A549 (cell line): ENCODE data around the gene S100A11. TPM values are rescaled to one million over a fixed set of nuclear protein-coding genes. Genes with fewer than 3 reads are reported as not detected.

ENCODE experiments used
- ATAC-seq, 2 experiments: fragments of 200-7000 bp in 1 of 2; fragments of >200 bp in 1 of 2; cut with Nextera tagmentation in 1 of 2; cut with Tn5 transposase in 1 of 2; 3 replicates each; pipeline versions ENCODE4 v1.8.0 to v1.9.1; 2018 to 2020; ENCODE audit warnings: mild to moderate bottlenecking in 1 of 2, moderate library complexity in 1 of 2
- CTCF ChIA-PET: fragments of 300-600 bp; sonication (Branson Sonifier 250); formaldehyde crosslinking; extraction: SDS; loops from one replicate; lab custom pipeline; 2021; ENCODE audit warnings: antibody characterized with exemption, inconsistent platforms; lab: Yijun Ruan, JAX
- POLR2A ChIA-PET: fragments of 350-600 bp; formaldehyde crosslinking; extraction: SDS; loops from one replicate; lab custom pipeline; 2021; ENCODE audit warnings: antibody characterized with exemption, inconsistent platforms; lab: Yijun Ruan, JAX
- DNase-seq, 2 experiments: peaks; one replicate each; pipeline versions ENCODE4 v3.0.0 to v3.0.0-alpha.2; 2011 to 2016; ENCODE audit warnings: low read depth in 1 of 2, low spot score in 1 of 2
- FAIRE-seq: peaks from 2 replicates; lab custom pipeline; 2011; peaks lifted over from hg19 to GRCh38; lab: Jason Lieb, UNC
- H3K27ac ChIP-seq, 2 experiments: fragments of >200 bp; sonication (Bioruptor Twin); formaldehyde crosslinking; 3 replicates each; pipeline ENCODE4 v1.5.1; 2016 to 2017
- H3K4me1 ChIP-seq: fragments of >200 bp; sonication (Bioruptor Twin); formaldehyde crosslinking; 3 replicates; pipeline ENCODE4 v1.6.1; 2016
- H3K4me2 ChIP-seq: fragments of >200 bp; sonication (Bioruptor Twin); formaldehyde crosslinking; 3 replicates; pipeline ENCODE4 v1.6.1; 2016
- H3K4me3 ChIP-seq: fragments of >200 bp; sonication (Bioruptor Twin); formaldehyde crosslinking; 3 replicates; pipeline ENCODE4 v1.5.1; 2016
- H3K9me3 ChIP-seq: fragments of >200 bp; sonication (Bioruptor Twin); formaldehyde crosslinking; 3 replicates; pipeline ENCODE4 v1.6.1; 2016
- CBX2 ChIP-seq: fragments of 200-600 bp; sonication (generic); IDR thresholded peaks from 2 replicates; pipeline ENCODE4 v1.6.1; 2016; ENCODE audit warnings: low read depth, mild to moderate bottlenecking, borderline replicate concordance
- CEBPB ChIP-seq, 2 experiments: fragments of >200 bp in 1 of 2; sonication (Bioruptor Twin) in 1 of 2; formaldehyde crosslinking in 1 of 2; IDR thresholded peaks; 2 replicates each; pipeline ENCODE4 v1.6.1; 2012 to 2016
- CHD2 ChIP-seq: fragments of 150-350 bp; IDR thresholded peaks from 2 replicates; pipeline ENCODE4 v1.6.1; 2014; ENCODE audit warnings: low read length; ENCODE audit not compliant: partially characterized antibody
- CHD4 ChIP-seq: fragments of 200-600 bp; sonication (generic); IDR thresholded peaks from 2 replicates; pipeline ENCODE4 v1.6.1; 2016; ENCODE audit warnings: antibody characterized with exemption, mild to moderate bottlenecking, borderline replicate concordance
- EHF ChIP-seq: fragments of 250-450 bp; sonication (Bioruptor Pico); IDR thresholded peaks from 2 replicates; pipeline ENCODE4 v1.5.0; 2020; ENCODE audit warnings: mild to moderate bottlenecking
- EP300 ChIP-seq, 2 experiments: fragments of >200 bp; sonication (Bioruptor Twin); formaldehyde crosslinking; IDR thresholded peaks; 2 replicates in 1 of 2; 3 replicates in 1 of 2; pipeline ENCODE4 v1.6.1; 2016 to 2017
- HDAC2 ChIP-seq: fragments of 200-600 bp; sonication (generic); IDR thresholded peaks from 2 replicates; pipeline ENCODE4 v1.6.1; 2016
- HEYL ChIP-seq: fragments of 250-450 bp; sonication (Bioruptor Pico); IDR thresholded peaks from 2 replicates; pipeline ENCODE4 v1.8.0; 2021; ENCODE audit warnings: mild to moderate bottlenecking, moderate library complexity
- HOXB5 ChIP-seq: fragments of 250-450 bp; sonication (Bioruptor Pico); IDR thresholded peaks from 2 replicates; pipeline ENCODE4 v1.5.0; 2020; ENCODE audit warnings: mild to moderate bottlenecking, moderate library complexity
- MYC ChIP-seq: IDR thresholded peaks from 2 replicates; pipeline ENCODE4 v1.6.1; 2012; ENCODE audit warnings: mild to moderate bottlenecking, inconsistent platforms, low read length, improper control_type of control experiment, borderline replicate concordance
- NFE2L2 ChIP-seq: fragments of 150-350 bp; conservative IDR thresholded peaks from 2 replicates; pipeline ENCODE4 v1.6.1; 2014; ENCODE audit warnings: low read length
- NPAS2 ChIP-seq: fragments of 250-450 bp; sonication (Bioruptor Pico); IDR thresholded peaks from 2 replicates; pipeline ENCODE4 v1.8.0; 2022; ENCODE audit warnings: mild to moderate bottlenecking, moderate library complexity, borderline replicate concordance
- POLR2AphosphoS2 ChIP-seq: conservative IDR thresholded peaks from 2 replicates; pipeline ENCODE4 v1.6.1; 2012; ENCODE audit warnings: low read length, improper control_type of control experiment, inconsistent platforms
- RAD21 ChIP-seq, 2 experiments: fragments of >200 bp in 1 of 2; sonication (Bioruptor Twin) in 1 of 2; formaldehyde crosslinking in 1 of 2; IDR thresholded peaks in 1 of 2; conservative IDR thresholded peaks in 1 of 2; 2 replicates in 1 of 2; 3 replicates in 1 of 2; pipeline ENCODE4 v1.6.1; 2012 to 2018; ENCODE audit warnings: inconsistent platforms in 1 of 2
- RARB ChIP-seq: fragments of 250-450 bp; sonication (Bioruptor Pico); IDR thresholded peaks from 2 replicates; pipeline ENCODE4 v1.8.0; 2021; ENCODE audit warnings: mild to moderate bottlenecking, moderate library complexity
- RFX5 ChIP-seq: fragments of 450-650 bp; IDR thresholded peaks from 2 replicates; pipeline ENCODE4 v1.7.1; 2014; ENCODE audit warnings: antibody characterized with exemption, mild to moderate bottlenecking, moderate library complexity
- RNF2 ChIP-seq: fragments of 200-600 bp; sonication (generic); IDR thresholded peaks from 2 replicates; pipeline ENCODE4 v1.6.1; 2016; ENCODE audit warnings: low read depth, mild to moderate bottlenecking, antibody characterized with exemption, moderate library complexity, borderline replicate concordance
- SMC3 ChIP-seq: fragments of >200 bp; sonication (Bioruptor Twin); formaldehyde crosslinking; IDR thresholded peaks from 3 replicates; pipeline ENCODE4 v1.6.1; 2018; ENCODE audit warnings: inconsistent platforms
- SREBF2 ChIP-seq: fragments of 450-650 bp; IDR thresholded peaks from 2 replicates; pipeline ENCODE4 v1.6.1; 2014; ENCODE audit warnings: mild to moderate bottlenecking, moderate library complexity
- TFCP2L1 ChIP-seq: fragments of 250-450 bp; sonication (Bioruptor Pico); IDR thresholded peaks from 2 replicates; pipeline ENCODE4 v1.5.0; 2021; ENCODE audit warnings: mild to moderate bottlenecking
- ZSCAN20 ChIP-seq: fragments of 250-450 bp; sonication (Bioruptor Pico); IDR thresholded peaks from 2 replicates; pipeline ENCODE4 v1.8.0; 2022; ENCODE audit warnings: mild to moderate bottlenecking, moderate library complexity
- WGBS: methylation state at CpG from one replicate; pipeline ENCODE4 v1.1.6; 2017; ENCODE audit errors: missing lambda C conversion rate; 5-methylcytosine and 5-hydroxymethylcytosine counted together
- polyA plus RNA-seq, 4 experiments: library from polyadenylated mRNA; depleted of rRNA in 3 of 4; stranded (reverse); fragments of >200 nt; fragmentation: RNase III in 1 of 4; extraction: RNeasy Plus Mini Kit Qiagen cat#74134 plus additional on column Dnase treatment in 1 of 4; gene quantifications; 2 replicates in 3 of 4; 3 replicates in 1 of 4; pipeline ENCODE4 v1.2.3, GENCODE V29; 2011 to 2017
- TF ChIP-seq, protein P1 (sequence below): IDR thresholded peaks from 2 replicates; pipeline ENCODE4 v1.6.1; 2012
- TF ChIP-seq, protein P2 (sequence below): IDR thresholded peaks from 2 replicates; pipeline ENCODE4 v1.6.1; 2012; ENCODE audit warnings: low read depth, borderline replicate concordance
- TF ChIP-seq, protein P3 (sequence below): fragments of >200 bp; sonication (Bioruptor Twin); formaldehyde crosslinking; IDR thresholded peaks from 3 replicates; pipeline ENCODE4 v1.5.1; 2016

S100A11 gene
- polyA plus RNA-seq, 2 of the 4 experiments (the other 2 are of a cell fraction), result 671 to 1,531 TPM

DNA sequence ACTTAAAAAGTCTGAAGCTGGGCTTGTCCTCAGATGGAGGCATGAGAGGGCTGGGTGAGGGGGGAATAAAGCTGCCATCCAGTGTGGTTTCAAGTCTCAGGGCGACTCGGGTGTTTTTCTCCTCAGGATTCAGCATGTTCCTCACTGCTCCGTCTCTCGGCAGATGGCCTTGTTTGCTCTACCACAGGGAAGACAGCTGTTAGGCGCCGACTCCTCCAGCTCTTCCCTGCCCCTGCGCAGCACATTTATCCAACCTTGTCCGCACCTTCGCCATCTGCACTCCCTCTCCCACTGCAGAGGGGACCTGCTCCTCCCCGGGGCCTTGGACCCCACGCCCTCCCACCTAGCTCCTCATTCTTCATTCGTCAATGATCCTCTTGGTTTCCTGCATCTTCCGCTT, 16.6 kb upstream of the S100A11 start (continued):
- TF ChIP-seq HOXB5 (CRISPR knock-in tag) (no peak), HDAC2 (no peak), HEYL (CRISPR knock-in tag) (no peak), CEBPB (IDR thresholded peaks at IDR 0.05) (no peak), CHD4 (no peak)
- TF ChIP-seq, protein P1, sequence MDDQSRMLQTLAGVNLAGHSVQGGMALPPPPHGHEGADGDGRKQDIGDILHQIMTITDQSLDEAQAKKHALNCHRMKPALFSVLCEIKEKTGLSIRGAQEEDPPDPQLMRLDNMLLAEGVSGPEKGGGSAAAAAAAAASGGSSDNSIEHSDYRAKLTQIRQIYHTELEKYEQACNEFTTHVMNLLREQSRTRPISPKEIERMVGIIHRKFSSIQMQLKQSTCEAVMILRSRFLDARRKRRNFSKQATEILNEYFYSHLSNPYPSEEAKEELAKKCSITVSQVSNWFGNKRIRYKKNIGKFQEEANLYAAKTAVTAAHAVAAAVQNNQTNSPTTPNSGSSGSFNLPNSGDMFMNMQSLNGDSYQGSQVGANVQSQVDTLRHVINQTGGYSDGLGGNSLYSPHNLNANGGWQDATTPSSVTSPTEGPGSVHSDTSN, result no peak
- TF ChIP-seq, protein P2, sequence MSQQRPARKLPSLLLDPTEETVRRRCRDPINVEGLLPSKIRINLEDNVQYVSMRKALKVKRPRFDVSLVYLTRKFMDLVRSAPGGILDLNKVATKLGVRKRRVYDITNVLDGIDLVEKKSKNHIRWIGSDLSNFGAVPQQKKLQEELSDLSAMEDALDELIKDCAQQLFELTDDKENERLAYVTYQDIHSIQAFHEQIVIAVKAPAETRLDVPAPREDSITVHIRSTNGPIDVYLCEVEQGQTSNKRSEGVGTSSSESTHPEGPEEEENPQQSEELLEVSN, result no peak

DNA sequence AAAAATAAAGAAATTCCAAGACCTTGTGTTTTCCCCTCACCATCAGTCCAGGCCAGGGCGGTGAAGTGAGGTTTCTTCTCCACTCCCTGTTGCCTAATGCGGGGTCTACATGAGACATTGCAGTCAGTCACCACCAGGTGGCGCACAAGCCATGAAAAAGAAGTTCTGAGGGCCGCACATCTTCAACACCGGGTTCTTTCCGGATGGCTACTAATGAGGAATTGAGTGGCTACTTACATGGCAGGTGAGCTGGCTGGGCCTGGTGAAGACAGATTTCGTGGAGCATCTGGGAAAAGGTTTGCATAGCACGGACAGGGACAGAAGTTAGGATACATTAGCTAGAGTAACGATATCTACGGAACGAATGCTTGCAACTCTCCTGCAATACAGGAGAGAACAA, 15.8 kb upstream of the S100A11 start:
- ChIA-PET POLR2A (no interaction called here), CTCF (interaction anchor here (0.6 to 14.0 kb wide), 49 partner anchors 9 to 481 kb away, joined by 3 to 231 read pairs (median 4); partner anchors contain the start of genes RPTN, S100A11, TCHHL1 and THEM4)
- no peak overlapping the region for H3K4me2 ChIP-seq
- peak overlapping the region in 1 of 2 experiments; percentile 59; a peak in 3 of 6 replicates for H3K27ac ChIP-seq
- DNase-seq (peak; percentile 79 to 83), FAIRE-seq (peak; percentile 79), ATAC-seq (peak; percentile 28 to 38; a peak in 3 of 6 replicates)
- no peak for TF ChIP-seq NFE2L2
- no peak for TF ChIP-seq EP300 (IDR thresholded peaks at IDR 0.05)
- TF ChIP-seq, protein P1, result no peak
- TF ChIP-seq EHF (CRISPR knock-in tag), result no peak
- no peak for TF ChIP-seq RFX5
- no peak for TF ChIP-seq NPAS2 (CRISPR knock-in tag)
- TF ChIP-seq ZSCAN20 (CRISPR knock-in tag), result no peak
- TF ChIP-seq, protein P3, sequence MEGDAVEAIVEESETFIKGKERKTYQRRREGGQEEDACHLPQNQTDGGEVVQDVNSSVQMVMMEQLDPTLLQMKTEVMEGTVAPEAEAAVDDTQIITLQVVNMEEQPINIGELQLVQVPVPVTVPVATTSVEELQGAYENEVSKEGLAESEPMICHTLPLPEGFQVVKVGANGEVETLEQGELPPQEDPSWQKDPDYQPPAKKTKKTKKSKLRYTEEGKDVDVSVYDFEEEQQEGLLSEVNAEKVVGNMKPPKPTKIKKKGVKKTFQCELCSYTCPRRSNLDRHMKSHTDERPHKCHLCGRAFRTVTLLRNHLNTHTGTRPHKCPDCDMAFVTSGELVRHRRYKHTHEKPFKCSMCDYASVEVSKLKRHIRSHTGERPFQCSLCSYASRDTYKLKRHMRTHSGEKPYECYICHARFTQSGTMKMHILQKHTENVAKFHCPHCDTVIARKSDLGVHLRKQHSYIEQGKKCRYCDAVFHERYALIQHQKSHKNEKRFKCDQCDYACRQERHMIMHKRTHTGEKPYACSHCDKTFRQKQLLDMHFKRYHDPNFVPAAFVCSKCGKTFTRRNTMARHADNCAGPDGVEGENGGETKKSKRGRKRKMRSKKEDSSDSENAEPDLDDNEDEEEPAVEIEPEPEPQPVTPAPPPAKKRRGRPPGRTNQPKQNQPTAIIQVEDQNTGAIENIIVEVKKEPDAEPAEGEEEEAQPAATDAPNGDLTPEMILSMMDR, result peak; percentile 89
- TF ChIP-seq MYC, result no peak
- no peak for TF ChIP-seq RARB
- peak; percentile 92 for TF ChIP-seq RAD21 (conservative IDR thresholded peaks at IDR 0.05 in 1 of 2, IDR thresholded peaks at IDR 0.05 in 1 of 2)
- no peak for TF ChIP-seq TFCP2L1
- no peak for TF ChIP-seq RNF2
- peak; percentile 29 to 81; a peak in 3 of 4 replicates for TF ChIP-seq CEBPB (IDR thresholded peaks at IDR 0.05)
- TF ChIP-seq SREBF2, result no peak
- no peak for TF ChIP-seq CBX2
- no peak for TF ChIP-seq CHD2
- peak; percentile 91 for TF ChIP-seq SMC3
- TF ChIP-seq POLR2AphosphoS2, result no peak
- H3K4me1 ChIP-seq, result peaks cover 33% of the 10 kb centered on the region
- whole genome bisulfite sequencing, result 31% methylated on average over 11 of the region's 11 CpGs
- H3K9me3 ChIP-seq, result no peaks in the 10 kb centered on the region
- H3K4me3 ChIP-seq, result no peak overlapping the region
